IMR-90 (cell line): Measurements from ENCODE around the gene GABPB1. TPM values are rescaled to one million over a fixed set of nuclear protein-coding genes. Genes with fewer than 3 reads are reported as not detected.
A peak's percentile ranks its signal among the peaks of the same experiment; 100 is the strongest.

Experiments used
- ATAC-seq: fragments of 200-7000 bp; cut with Tn5 transposase; 2 replicates; pipeline ENCODE4 v1.9.1; 2020; ENCODE audit warnings: low read depth, mild to moderate bottlenecking, moderate library complexity
- BruUV-seq: library from RNA; stranded (reverse); fragments of 400-500 nt; replicated peaks from 2 replicates; lab custom pipeline; 2021; lab: Mats Ljungman, UMichigan
- CTCF ChIA-PET: fragments of 300-600 bp; formaldehyde crosslinking; extraction: SDS; loops from one replicate; lab custom pipeline; 2021; ENCODE audit warnings: antibody characterized with exemption; lab: Yijun Ruan, JAX
- POLR2A ChIA-PET: fragments of 300-600 bp; sonication (Branson Sonifier 250); formaldehyde crosslinking; loops from one replicate; lab custom pipeline; 2022; ENCODE audit warnings: antibody characterized with exemption; ENCODE audit not compliant: unreplicated experiment; lab: Charles Lee
- DNase-seq: peaks from one replicate; pipeline ENCODE4 v3.0.0; 2013
- H2AFZ ChIP-seq: replicated peaks from 2 replicates; pipeline ENCODE3; 2013; ENCODE audit warnings: low read length, mild to moderate bottlenecking; ENCODE audit not compliant: poor library complexity
- H2AK5ac ChIP-seq: 2 replicates; pipeline ENCODE4 v1.6.1; 2013; ENCODE audit warnings: low read depth, low read length, inconsistent platforms
- H2AK9ac ChIP-seq: replicated peaks from 2 replicates; pipeline ENCODE3; 2013; ENCODE audit warnings: mild to moderate bottlenecking, low read depth, low read length, moderate library complexity; ENCODE audit not compliant: poor library complexity
- H2BK120ac ChIP-seq: 2 replicates; pipeline ENCODE4 v1.6.1; 2013; ENCODE audit warnings: low read depth, low read length, inconsistent platforms
- H2BK15ac ChIP-seq: 3 replicates; pipeline ENCODE4 v1.6.1; 2013; ENCODE audit warnings: low read depth, low read length, inconsistent platforms
- H2BK20ac ChIP-seq: 2 replicates; pipeline ENCODE4 v1.6.1; 2013; ENCODE audit warnings: low read depth, mild to moderate bottlenecking, inconsistent platforms, low read length, moderate library complexity
- H2BK5ac ChIP-seq: 2 replicates; pipeline ENCODE4 v1.6.1; 2013; ENCODE audit warnings: mild to moderate bottlenecking, low read depth, low read length, inconsistent platforms; ENCODE audit not compliant: poor library complexity, severe bottlenecking
- H3K14ac ChIP-seq: replicated peaks from 2 replicates; pipeline ENCODE4 v1.6.1; 2013; ENCODE audit warnings: low read depth, low read length, inconsistent platforms
- H3K18ac ChIP-seq: 2 replicates; pipeline ENCODE4 v1.6.1; 2013; ENCODE audit warnings: low read depth, low read length, control low read depth
- H3K23ac ChIP-seq: 2 replicates; pipeline ENCODE4 v1.6.1; 2013; ENCODE audit warnings: low read depth, low read length, inconsistent platforms
- H3K27ac ChIP-seq: 2 replicates; pipeline ENCODE4 v1.5.1; 2013; ENCODE audit warnings: mild to moderate bottlenecking, control low read depth, low read length; ENCODE audit not compliant: insufficient read depth
- H3K27me3 ChIP-seq: 2 replicates; pipeline ENCODE4 v1.6.1; 2013; ENCODE audit warnings: low read length; ENCODE audit not compliant: control insufficient read depth, insufficient read depth
- H3K36me3 ChIP-seq: 2 replicates; pipeline ENCODE4 v1.6.1; 2013; ENCODE audit warnings: low read length, mixed read lengths; ENCODE audit not compliant: control insufficient read depth, insufficient read depth
- H3K4ac ChIP-seq: 2 replicates; pipeline ENCODE4 v1.6.1; 2013; ENCODE audit warnings: low read depth, low read length, inconsistent platforms
- H3K4me1 ChIP-seq: 2 replicates; pipeline ENCODE4 v1.6.1; 2013; ENCODE audit warnings: low read length, mixed read lengths; ENCODE audit not compliant: control insufficient read depth, insufficient read depth
- H3K4me2 ChIP-seq: 2 replicates; pipeline ENCODE4 v1.6.1; 2013; ENCODE audit warnings: low read depth, mild to moderate bottlenecking, control low read depth, low read length, moderate library complexity
- H3K4me3 ChIP-seq: 2 replicates; pipeline ENCODE4 v1.5.1; 2013; ENCODE audit warnings: low read depth, mild to moderate bottlenecking, control low read depth, low read length, moderate library complexity; ENCODE audit not compliant: insufficient read depth
- H3K56ac ChIP-seq: 2 replicates; pipeline ENCODE4 v1.6.1; 2013; ENCODE audit warnings: low read length, inconsistent platforms; ENCODE audit not compliant: insufficient read depth; ENCODE audit errors: extremely low read depth
- H3K79me1 ChIP-seq, 2 experiments: 2 replicates each; pipeline ENCODE4 v1.6.1; 2013; ENCODE audit warnings: low read length in 2 of 2, inconsistent platforms in 1 of 2, low read depth in 1 of 2
- H3K9ac ChIP-seq: 2 replicates; pipeline ENCODE4 v1.6.1; 2013; ENCODE audit warnings: low read depth, low read length, control low read depth
- H3K9me1 ChIP-seq: 2 replicates; pipeline ENCODE4 v1.6.1; 2013; ENCODE audit warnings: low read length, inconsistent platforms; ENCODE audit not compliant: insufficient read depth
- H3K9me3 ChIP-seq: 2 replicates; pipeline ENCODE4 v1.6.1; 2013; ENCODE audit warnings: low read length; ENCODE audit not compliant: control insufficient read depth, insufficient read depth
- H4K20me1 ChIP-seq: 2 replicates; pipeline ENCODE4 v1.6.1; 2013; ENCODE audit warnings: low read length, inconsistent platforms; ENCODE audit not compliant: insufficient read depth
- H4K5ac ChIP-seq: 2 replicates; pipeline ENCODE4 v1.6.1; 2013; ENCODE audit warnings: mild to moderate bottlenecking, low read depth, low read length, control low read depth
- H4K8ac ChIP-seq, 2 experiments: 2 replicates each; pipeline ENCODE4 v1.6.1; 2013; ENCODE audit warnings: low read depth in 2 of 2, low read length in 2 of 2, control low read depth in 1 of 2, inconsistent platforms in 1 of 2
- H4K91ac ChIP-seq: 2 replicates; pipeline ENCODE4 v1.6.1; 2013; ENCODE audit warnings: low read depth, low read length, inconsistent platforms; ENCODE audit not compliant: insufficient read depth
- CEBPB ChIP-seq: IDR thresholded peaks from 2 replicates; pipeline ENCODE4 v1.6.1; 2012; ENCODE audit warnings: low read depth, low read length, improper control_type of control experiment
- CHD1 ChIP-seq: IDR thresholded peaks from 2 replicates; pipeline ENCODE4 v1.6.1; 2012; ENCODE audit warnings: low read depth, low read length, improper control_type of control experiment
- FOS ChIP-seq: fragments of 150-350 bp; IDR thresholded peaks from 2 replicates; pipeline ENCODE4 v1.6.1; 2016; ENCODE audit warnings: low read depth, low read length
- MAFK ChIP-seq: IDR thresholded peaks from 2 replicates; pipeline ENCODE4 v1.6.1; 2012; ENCODE audit warnings: low read depth, low read length, improper control_type of control experiment
- MXI1 ChIP-seq: IDR thresholded peaks from 2 replicates; pipeline ENCODE4 v1.6.1; 2012; ENCODE audit warnings: low read depth, mild to moderate bottlenecking, low read length, moderate library complexity, borderline replicate concordance
- NFE2L2 ChIP-seq: fragments of 150-350 bp; IDR thresholded peaks from 2 replicates; pipeline ENCODE4 v1.6.1; 2016; ENCODE audit warnings: low read depth, mild to moderate bottlenecking, low read length
- POLR2A ChIP-seq: IDR thresholded peaks from 2 replicates; pipeline ENCODE4 v1.6.1; 2012; ENCODE audit warnings: mild to moderate bottlenecking, low read depth, low read length
- RCOR1 ChIP-seq: IDR thresholded peaks from 2 replicates; pipeline ENCODE4 v1.6.1; 2012; ENCODE audit warnings: mild to moderate bottlenecking, low read length, improper control_type of control experiment; ENCODE audit not compliant: insufficient replicate concordance
- RFX5 ChIP-seq: IDR thresholded peaks from 2 replicates; pipeline ENCODE4 v1.8.0; 2012; ENCODE audit warnings: low read depth, mild to moderate bottlenecking, low read length, moderate library complexity
- SMC3 ChIP-seq: fragments of 150-350 bp; IDR thresholded peaks from 2 replicates; pipeline ENCODE4 v1.6.1; 2016; ENCODE audit warnings: low read depth, mild to moderate bottlenecking, antibody characterized with exemption, low read length, moderate library complexity
- WGBS, 2 experiments: methylation state at CpG; one replicate each; pipeline versions ENCODE4 v1.1.5 to v1.1.7; 2013; ENCODE audit warnings: missing lambda C conversion rate in 2 of 2; ENCODE audit not compliant: insufficient read length in 1 of 2; ENCODE audit errors: extremely low coverage in 2 of 2; 5-methylcytosine and 5-hydroxymethylcytosine counted together
- dilution Hi-C: fragments of 300-500 bp; cut with HindIII; formaldehyde crosslinking; loops from one replicate; pipeline ENCODE4 v1.14.3; 2018; ENCODE audit warnings: low sequenced_read_pairs; ENCODE audit not compliant: unreplicated experiment
- in situ Hi-C: fragments of 300-500 bp; cut with MboI; formaldehyde crosslinking; loops from 3 replicates; pipeline ENCODE4 v1.14.3; 2019; ENCODE audit warnings: low sequenced_read_pairs, inconsistent platforms, mixed read lengths
- intact Hi-C: fragments of 100-400 bp; cut with micrococcal nuclease; formaldehyde crosslinking; loops from 2 replicates; pipeline ENCODE4 v1.10.0; 2022
- polyA plus RNA-seq, 3 experiments: library from polyadenylated mRNA; depleted of rRNA; stranded (reverse); fragments of >200 nt; gene quantifications; 2 replicates each; pipeline ENCODE4 v1.2.3, GENCODE V29; 2012; ENCODE audit warnings: low replicate concordance in 1 of 3
- total RNA-seq: library from RNA; depleted of rRNA; stranded (reverse); fragments of >200 nt; gene quantifications from 2 replicates; pipeline ENCODE4 v1.2.3, GENCODE V29; 2012
- TF ChIP-seq, protein P1 (sequence below): fragments of 150-350 bp; IDR thresholded peaks from 2 replicates; pipeline ENCODE4 v1.6.1; 2016; ENCODE audit warnings: low read depth, mild to moderate bottlenecking, low read length, moderate library complexity, borderline replicate concordance
- TF ChIP-seq, protein P2 (sequence below): conservative IDR thresholded peaks from 2 replicates; pipeline ENCODE4 v1.5.1; 2012; ENCODE audit warnings: mild to moderate bottlenecking, low read depth, low read length, improper control_type of control experiment
- TF ChIP-seq, protein P3 (sequence below): fragments of 150-350 bp; IDR thresholded peaks from 2 replicates; pipeline ENCODE4 v1.6.1; 2017; ENCODE audit warnings: mild to moderate bottlenecking, antibody characterized with exemption, low read length, low read depth

The GABPB1 gene
- total and polyA plus RNA-seq, 2 of the 4 experiments (the other 2 are of a cell fraction) = 26.3 to 89.3 TPM

DNA sequence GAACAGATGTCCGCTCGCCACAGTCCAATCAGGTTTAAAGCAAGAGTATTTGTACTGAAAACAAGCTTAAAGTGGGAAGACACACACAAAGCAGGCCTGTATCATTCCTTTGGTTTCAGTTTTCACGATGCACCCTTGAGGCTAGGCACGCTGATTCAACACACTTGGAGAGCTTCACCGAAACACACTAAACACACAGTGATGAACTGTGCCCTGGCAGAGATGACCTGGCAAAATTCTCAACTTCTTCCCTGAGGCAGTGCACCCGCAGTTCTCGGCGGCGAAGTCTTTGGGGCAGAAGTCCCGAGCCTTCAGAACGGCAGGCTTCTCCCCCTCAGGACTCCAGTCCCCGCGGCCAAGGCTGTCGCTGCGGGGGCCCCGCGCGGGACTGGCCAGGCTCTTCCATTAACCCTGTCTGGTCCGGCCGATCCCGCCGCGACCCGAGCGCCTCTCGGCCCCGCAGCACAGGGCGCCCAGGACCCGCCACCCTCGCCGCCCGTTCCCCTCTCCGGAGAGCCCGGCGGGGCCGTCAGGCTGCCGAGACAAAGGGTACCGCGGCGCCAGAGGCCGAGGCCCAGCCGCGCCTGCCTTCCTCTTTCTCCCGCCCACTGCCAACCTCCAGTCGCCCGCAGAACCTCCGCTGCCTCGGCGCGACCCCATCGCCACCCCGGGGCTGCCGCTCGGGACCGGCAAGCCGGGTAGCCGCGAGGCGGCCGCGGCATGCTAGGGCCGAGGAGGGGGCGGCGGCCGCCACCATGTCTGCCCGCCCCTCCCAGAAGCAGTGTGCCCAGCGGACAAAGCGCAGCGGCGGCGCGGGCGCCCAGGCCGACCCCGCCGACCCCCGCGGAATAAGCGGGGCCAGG is 792 bp downstream of the GABPB1 start:
- peak overlapping the region; percentile 60 for H3K4me3 ChIP-seq
- POLR2A ChIA-PET = interaction anchor here (0.5 to 0.6 kb wide), 2 partner anchors 35 to 82 kb away, joined by 3 to 10 read pairs; no protein-coding TSS in a partner anchor
- in situ Hi-C loops = no loop called here
- TF ChIP-seq MXI1 (peak; percentile 40; the same call in 1 of the 2 replicates), NFE2L2 (peak; percentile 34; the same call in 1 of the 2 replicates), CHD1 (peak; percentile 55; the same call in 1 of the 2 replicates), POLR2A (peak; percentile 94), SMC3 (no peak), CEBPB (no peak), RFX5 (no peak), FOS (no peak), RCOR1 (no peak), MAFK (peak; percentile 38; the same call in 1 of the 2 replicates)
- TF ChIP-seq, protein P1, sequence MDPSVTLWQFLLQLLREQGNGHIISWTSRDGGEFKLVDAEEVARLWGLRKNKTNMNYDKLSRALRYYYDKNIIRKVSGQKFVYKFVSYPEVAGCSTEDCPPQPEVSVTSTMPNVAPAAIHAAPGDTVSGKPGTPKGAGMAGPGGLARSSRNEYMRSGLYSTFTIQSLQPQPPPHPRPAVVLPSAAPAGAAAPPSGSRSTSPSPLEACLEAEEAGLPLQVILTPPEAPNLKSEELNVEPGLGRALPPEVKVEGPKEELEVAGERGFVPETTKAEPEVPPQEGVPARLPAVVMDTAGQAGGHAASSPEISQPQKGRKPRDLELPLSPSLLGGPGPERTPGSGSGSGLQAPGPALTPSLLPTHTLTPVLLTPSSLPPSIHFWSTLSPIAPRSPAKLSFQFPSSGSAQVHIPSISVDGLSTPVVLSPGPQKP = no peak
- TF ChIP-seq, protein P2, sequence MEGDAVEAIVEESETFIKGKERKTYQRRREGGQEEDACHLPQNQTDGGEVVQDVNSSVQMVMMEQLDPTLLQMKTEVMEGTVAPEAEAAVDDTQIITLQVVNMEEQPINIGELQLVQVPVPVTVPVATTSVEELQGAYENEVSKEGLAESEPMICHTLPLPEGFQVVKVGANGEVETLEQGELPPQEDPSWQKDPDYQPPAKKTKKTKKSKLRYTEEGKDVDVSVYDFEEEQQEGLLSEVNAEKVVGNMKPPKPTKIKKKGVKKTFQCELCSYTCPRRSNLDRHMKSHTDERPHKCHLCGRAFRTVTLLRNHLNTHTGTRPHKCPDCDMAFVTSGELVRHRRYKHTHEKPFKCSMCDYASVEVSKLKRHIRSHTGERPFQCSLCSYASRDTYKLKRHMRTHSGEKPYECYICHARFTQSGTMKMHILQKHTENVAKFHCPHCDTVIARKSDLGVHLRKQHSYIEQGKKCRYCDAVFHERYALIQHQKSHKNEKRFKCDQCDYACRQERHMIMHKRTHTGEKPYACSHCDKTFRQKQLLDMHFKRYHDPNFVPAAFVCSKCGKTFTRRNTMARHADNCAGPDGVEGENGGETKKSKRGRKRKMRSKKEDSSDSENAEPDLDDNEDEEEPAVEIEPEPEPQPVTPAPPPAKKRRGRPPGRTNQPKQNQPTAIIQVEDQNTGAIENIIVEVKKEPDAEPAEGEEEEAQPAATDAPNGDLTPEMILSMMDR = no peak
- TF ChIP-seq, protein P3, sequence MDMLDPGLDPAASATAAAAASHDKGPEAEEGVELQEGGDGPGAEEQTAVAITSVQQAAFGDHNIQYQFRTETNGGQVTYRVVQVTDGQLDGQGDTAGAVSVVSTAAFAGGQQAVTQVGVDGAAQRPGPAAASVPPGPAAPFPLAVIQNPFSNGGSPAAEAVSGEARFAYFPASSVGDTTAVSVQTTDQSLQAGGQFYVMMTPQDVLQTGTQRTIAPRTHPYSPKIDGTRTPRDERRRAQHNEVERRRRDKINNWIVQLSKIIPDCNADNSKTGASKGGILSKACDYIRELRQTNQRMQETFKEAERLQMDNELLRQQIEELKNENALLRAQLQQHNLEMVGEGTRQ = no peak

More for the DNA sequence above, 792 bp downstream of the GABPB1 start:
- dilution Hi-C loops (no loop called here), intact Hi-C loops (loop anchor here (1.0 to 10.0 kb wide), 3 partner anchors 70 to 1521 kb away; partner anchors contain the start of genes AP4E1 and USP8)
- Histone ChIP-seq H3K4me1 (no peaks in the 10 kb centered on the region; the same call in 1 of the 2 replicates), H3K23ac (peak overlapping the region; percentile 99), H2AFZ (peak overlapping the region; percentile 99), H2BK15ac (peak overlapping the region; percentile 30; the same call in 1 of the 3 replicates), H3K18ac (peak overlapping the region; percentile 28), H2AK5ac (peak overlapping the region; percentile 98), H3K4me2 (peak overlapping the region; percentile 49), H2BK20ac (peak overlapping the region; percentile 11; the same call in 1 of the 2 replicates), H3K9me1 (peaks cover 14% of the 10 kb centered on the region), H3K9ac (peak overlapping the region; percentile 99), H4K20me1 (peaks cover 32% of the 10 kb centered on the region), H3K36me3 (no peaks in the 10 kb centered on the region), H2AK9ac (peak overlapping the region; percentile 99), H2BK120ac (peak overlapping the region; percentile 71), H2BK5ac (peak overlapping the region; percentile 99), H3K27ac (peak overlapping the region; percentile 98), H3K27me3 (no peaks in the 10 kb centered on the region), H3K14ac (peak overlapping the region; percentile 99), H4K5ac (peak overlapping the region; percentile 24), H4K8ac (peak overlapping the region; percentile 91 to 93), H3K4ac (peak overlapping the region; percentile 89), H3K79me1 (peaks cover 19 to 51% of the 10 kb centered on the region in 2 experiments), H3K56ac (peak overlapping the region; percentile 100), H3K9me3 (no peaks in the 10 kb centered on the region), H4K91ac (peak overlapping the region; percentile 74)
- DNase-seq = peak; percentile 92
- CTCF ChIA-PET = no interaction called here
- WGBS, 2 experiments = 0% methylated on average over 26 of the region's 79 CpGs; no CpG with 5 or more reads in 1 of the 2 experiments
- no TSS peak for BruUV-seq
- peak; percentile 65 for ATAC-seq
